Spinal cord (tissue), 10 donors: Measurements from ENCODE around the gene RAP1A. TPM values are rescaled to one million over a fixed set of nuclear protein-coding genes. Genes with fewer than 3 reads are reported as not detected.

Experiments used
- DNase-seq, 6 donors: peaks; one replicate each; pipeline versions ENCODE4 v3.0.0 to v3.0.0-alpha.2; 2013 to 2015; ENCODE audit warnings: low spot score in 6 of 6, low read depth in 4 of 6
- H3K27ac ChIP-seq: one replicate; pipeline ENCODE4 v1.5.1; 2013; ENCODE audit warnings: low read depth, low read length, control low read depth
- H3K27me3 ChIP-seq: one replicate; pipeline ENCODE4 v1.6.1; 2013; ENCODE audit warnings: low read length; ENCODE audit not compliant: control insufficient read depth, insufficient read depth
- H3K36me3 ChIP-seq: one replicate; pipeline ENCODE4 v1.6.1; 2013; ENCODE audit warnings: low read length; ENCODE audit not compliant: control insufficient read depth, insufficient read depth
- H3K4me1 ChIP-seq: one replicate; pipeline ENCODE4 v1.6.1; 2013; ENCODE audit warnings: low read length; ENCODE audit not compliant: control insufficient read depth, insufficient read depth
- H3K4me3 ChIP-seq: one replicate; pipeline ENCODE4 v1.5.1; 2013; ENCODE audit warnings: low read depth, low read length, control low read depth
- H3K9me3 ChIP-seq: one replicate; pipeline ENCODE4 v1.6.1; 2013; ENCODE audit warnings: low read length; ENCODE audit not compliant: control insufficient read depth, insufficient read depth
- WGBS: methylation state at CpG from one replicate; pipeline ENCODE4 v1.1.5; 2013; ENCODE audit warnings: missing lambda C conversion rate; ENCODE audit not compliant: insufficient coverage; 5-methylcytosine and 5-hydroxymethylcytosine counted together
- polyA plus RNA-seq, 2 donors: library from polyadenylated mRNA; unstranded; fragments of 120-200 nt; gene quantifications; one replicate each; pipeline ENCODE4 v1.2.1, GENCODE V29; 2013; ENCODE audit not compliant: insufficient read length in 2 of 2
- total RNA-seq, 2 donors: library from RNA; depleted of rRNA in 1 of 2; stranded (reverse); fragments of 120-200 nt in 1 of 2; fragments of >200 nt in 1 of 2; gene quantifications; one replicate each; pipeline versions ENCODE4 v1.2.3 to v1.2.4, GENCODE V29; 2013 to 2014
- donor health status: healthy.

RAP1A gene
- total and polyA plus RNA-seq, 4 donors: 29.3 to 84.4 (median 57.9) TPM

DNA sequence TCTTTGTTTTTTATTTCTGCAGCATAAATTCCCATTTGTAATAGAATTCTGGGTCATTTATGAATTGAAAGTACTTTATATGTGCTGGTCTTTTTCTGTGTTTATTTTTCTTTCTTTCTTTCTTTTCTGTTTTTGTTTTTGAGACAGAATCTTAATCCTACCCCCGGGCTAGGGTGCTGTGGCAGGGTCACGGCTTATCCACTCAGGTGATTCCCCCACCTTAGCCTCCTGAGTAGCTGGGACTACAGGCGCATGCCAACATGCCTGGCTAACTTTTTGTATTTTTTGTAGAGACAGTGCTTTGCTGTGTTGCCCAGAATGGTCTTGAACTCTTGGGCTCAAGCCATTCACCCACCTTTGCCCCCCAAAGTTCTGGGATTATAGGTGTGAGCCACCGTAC, 18.7 kb downstream of the RAP1A start:
- H3K4me1 ChIP-seq: no peaks in the 10 kb centered on the region
- H3K27me3 ChIP-seq: no peaks in the 10 kb centered on the region
- no peak for DNase-seq
- H3K9me3 ChIP-seq: no peaks in the 10 kb centered on the region
- WGBS: no CpG with 5 or more reads among the region's 4 CpGs
- no peak overlapping the region for H3K27ac ChIP-seq
- no peak overlapping the region for H3K4me3 ChIP-seq
- H3K36me3 ChIP-seq: no peaks in the 10 kb centered on the region

GRCh38 chr1:111639602-111640198, 20.1 kb downstream of the RAP1A start:
- no peaks in the 10 kb centered on the region for H3K4me1 ChIP-seq
- WGBS: no CpG with 5 or more reads among the region's 3 CpGs

GRCh38 chr1:111643097-111643496, 23.5 kb downstream of the RAP1A start:
- no peak overlapping the region for H3K4me3 ChIP-seq
- no peak overlapping the region for H3K27ac ChIP-seq
- WGBS: no CpG with 5 or more reads among the region's 2 CpGs
- H3K27me3 ChIP-seq: no peaks in the 10 kb centered on the region
- H3K36me3 ChIP-seq: no peaks in the 10 kb centered on the region
- H3K9me3 ChIP-seq: no peaks in the 10 kb centered on the region
- no peaks in the 10 kb centered on the region for H3K4me1 ChIP-seq
- DNase-seq: no peak

More at GRCh38 chr1:111639602-111640198, 20.1 kb downstream of the RAP1A start:
- H3K4me3 ChIP-seq: no peak overlapping the region
- H3K27ac ChIP-seq: no peak overlapping the region
- H3K36me3 ChIP-seq: no peaks in the 10 kb centered on the region
- no peaks in the 10 kb centered on the region for H3K9me3 ChIP-seq
- H3K27me3 ChIP-seq: no peaks in the 10 kb centered on the region
- DNase-seq: no peak

DNA sequence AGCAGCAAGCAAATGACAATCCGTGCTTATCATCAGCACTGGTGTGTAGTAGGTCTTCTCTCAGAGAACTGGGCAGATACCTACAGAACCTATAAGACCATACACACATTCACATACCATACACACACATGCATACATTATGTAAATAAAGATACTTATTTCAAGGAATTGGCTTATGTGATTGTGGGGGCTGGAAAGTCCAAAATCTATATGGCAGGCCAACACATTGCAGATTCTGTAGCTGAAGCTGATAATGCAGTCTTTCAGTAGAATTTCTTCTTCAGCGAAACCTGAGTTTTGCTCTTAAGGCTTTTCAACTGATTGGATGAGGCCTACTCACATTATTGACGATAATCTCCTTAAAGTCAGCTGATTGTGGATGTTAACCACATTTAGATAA, 24.1 kb downstream of the RAP1A start:
- Histone ChIP-seq H3K36me3 (no peaks in the 10 kb centered on the region), H3K4me3 (no peak overlapping the region), H3K9me3 (no peaks in the 10 kb centered on the region), H3K27ac (no peak overlapping the region), H3K27me3 (no peaks in the 10 kb centered on the region), H3K4me1 (no peaks in the 10 kb centered on the region)
- no peak for DNase-seq
- no CpG with 5 or more reads among the region's 3 CpGs for WGBS

- Histone ChIP-seq H3K27me3 (no peaks in the 10 kb centered on the region), H3K4me1 (no peaks in the 10 kb centered on the region), H3K9me3 (no peaks in the 10 kb centered on the region), H3K36me3 (peaks cover 3% of the 10 kb centered on the region), H3K27ac (no peak overlapping the region), H3K4me3 (no peak overlapping the region)
- no CpG with 5 or more reads among the region's 1 CpG for WGBS
- no peak for DNase-seq
Observed at GRCh38 chr1:111644506-111644905, 24.9 kb downstream of the RAP1A start.

GRCh38 chr1:111647736-111648135, 28.1 kb downstream of the RAP1A start:
- Histone ChIP-seq H3K27ac (no peak overlapping the region), H3K4me3 (no peak overlapping the region), H3K9me3 (no peaks in the 10 kb centered on the region), H3K4me1 (no peaks in the 10 kb centered on the region), H3K27me3 (no peaks in the 10 kb centered on the region), H3K36me3 (peaks cover 3% of the 10 kb centered on the region)
- DNase-seq: no peak
- WGBS: no CpG with 5 or more reads among the region's 1 CpG

GRCh38 chr1:111648806-111649205, 29.2 kb downstream of the RAP1A start:
- no peak overlapping the region for H3K27ac ChIP-seq
- DNase-seq: no peak
- no peaks in the 10 kb centered on the region for H3K9me3 ChIP-seq
- WGBS: 86% methylated on average over 7 of the region's 7 CpGs
- no peaks in the 10 kb centered on the region for H3K27me3 ChIP-seq
- peaks cover 3% of the 10 kb centered on the region for H3K36me3 ChIP-seq
- H3K4me1 ChIP-seq: no peaks in the 10 kb centered on the region
- H3K4me3 ChIP-seq: no peak overlapping the region

- Histone ChIP-seq H3K4me3 (no peak overlapping the region), H3K27me3 (no peaks in the 10 kb centered on the region), H3K27ac (no peak overlapping the region), H3K4me1 (no peaks in the 10 kb centered on the region), H3K36me3 (peaks cover 3% of the 10 kb centered on the region), H3K9me3 (no peaks in the 10 kb centered on the region)
- no peak for DNase-seq
- WGBS: 100% methylated on average over 7 of the region's 10 CpGs
Observed at GRCh38 chr1:111649227-111649626, 29.6 kb downstream of the RAP1A start.

- no peak for DNase-seq
- no CpG with 5 or more reads among the region's 1 CpG for WGBS
- no peak overlapping the region for H3K27ac ChIP-seq
Observed at GRCh38 chr1:111649648-111650047, 30.1 kb downstream of the RAP1A start.

GRCh38 chr1:111653709-111654108, 34.1 kb downstream of the RAP1A start:
- Histone ChIP-seq H3K9me3 (no peaks in the 10 kb centered on the region), H3K27ac (no peak overlapping the region), H3K36me3 (peaks cover 3% of the 10 kb centered on the region), H3K27me3 (no peaks in the 10 kb centered on the region), H3K4me3 (no peak overlapping the region), H3K4me1 (no peaks in the 10 kb centered on the region)
- no peak for DNase-seq
- no CpG with 5 or more reads among the region's 1 CpG for WGBS

More at GRCh38 chr1:111649648-111650047, 30.1 kb downstream of the RAP1A start:
- Histone ChIP-seq H3K4me1 (no peaks in the 10 kb centered on the region), H3K27me3 (no peaks in the 10 kb centered on the region), H3K4me3 (no peak overlapping the region), H3K9me3 (no peaks in the 10 kb centered on the region), H3K36me3 (peaks cover 3% of the 10 kb centered on the region)
